Transverse colon (tissue), 4 donors: ENCODE measurements around the gene PLCL2.

ENCODE experiments used
- POLR2AphosphoS5 ChIP-seq, 3 donors: sonication (generic); formaldehyde crosslinking; IDR thresholded peaks; one replicate each; pipeline ENCODE4 v1.6.1; 2016; ENCODE audit warnings: antibody characterized with exemption in 3 of 3
- TF ChIP-seq, protein P1 (sequence below), 5 experiments: fragments of 200-600 bp in 3 of 5; fragments of 450-650 bp in 2 of 5; sonication (generic) in 3 of 5; IDR thresholded peaks; 1 replicate in 2 of 5; 2 replicates in 3 of 5; pipeline ENCODE4 v1.5.1; 2016 to 2017; ENCODE audit warnings: antibody characterized with exemption in 5 of 5, inconsistent platforms in 3 of 5, mild to moderate bottlenecking in 2 of 5, moderate library complexity in 1 of 5

DNA sequence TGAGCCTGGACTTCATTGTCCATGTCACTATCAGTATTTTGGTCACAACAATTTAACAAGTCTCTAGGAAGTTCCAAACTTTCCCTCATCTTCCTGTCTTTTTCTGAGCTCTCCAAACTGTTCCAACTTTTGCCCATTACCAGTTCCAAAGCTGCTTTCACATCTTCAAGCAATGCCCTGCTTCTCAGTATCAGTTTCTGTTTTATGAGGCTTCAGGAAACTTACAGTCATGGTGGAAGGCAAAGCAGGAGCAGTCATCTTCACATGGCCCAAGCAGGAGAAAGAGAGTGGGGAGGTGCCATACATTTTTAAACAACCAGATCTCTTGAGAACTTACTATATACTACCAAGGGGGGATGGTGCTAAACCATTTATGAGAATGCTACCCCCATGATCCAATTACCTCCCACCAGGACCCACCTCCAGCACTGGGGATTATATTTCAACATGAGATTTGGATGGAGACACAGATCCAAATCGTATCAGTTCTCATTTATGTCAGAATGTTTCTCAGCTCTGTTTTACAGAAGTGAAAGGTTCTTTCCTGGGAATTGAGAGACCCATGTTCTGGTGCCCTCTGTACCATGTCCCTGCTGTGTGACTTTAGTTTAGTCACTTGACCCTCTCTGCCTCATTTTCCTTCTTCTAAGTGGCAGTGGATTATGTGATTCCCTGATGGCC, 169.7 kb downstream of the PLCL2 start:
- TF ChIP-seq, protein P1, sequence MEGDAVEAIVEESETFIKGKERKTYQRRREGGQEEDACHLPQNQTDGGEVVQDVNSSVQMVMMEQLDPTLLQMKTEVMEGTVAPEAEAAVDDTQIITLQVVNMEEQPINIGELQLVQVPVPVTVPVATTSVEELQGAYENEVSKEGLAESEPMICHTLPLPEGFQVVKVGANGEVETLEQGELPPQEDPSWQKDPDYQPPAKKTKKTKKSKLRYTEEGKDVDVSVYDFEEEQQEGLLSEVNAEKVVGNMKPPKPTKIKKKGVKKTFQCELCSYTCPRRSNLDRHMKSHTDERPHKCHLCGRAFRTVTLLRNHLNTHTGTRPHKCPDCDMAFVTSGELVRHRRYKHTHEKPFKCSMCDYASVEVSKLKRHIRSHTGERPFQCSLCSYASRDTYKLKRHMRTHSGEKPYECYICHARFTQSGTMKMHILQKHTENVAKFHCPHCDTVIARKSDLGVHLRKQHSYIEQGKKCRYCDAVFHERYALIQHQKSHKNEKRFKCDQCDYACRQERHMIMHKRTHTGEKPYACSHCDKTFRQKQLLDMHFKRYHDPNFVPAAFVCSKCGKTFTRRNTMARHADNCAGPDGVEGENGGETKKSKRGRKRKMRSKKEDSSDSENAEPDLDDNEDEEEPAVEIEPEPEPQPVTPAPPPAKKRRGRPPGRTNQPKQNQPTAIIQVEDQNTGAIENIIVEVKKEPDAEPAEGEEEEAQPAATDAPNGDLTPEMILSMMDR (IDR thresholded peaks at IDR 0.05), result no peak
- TF ChIP-seq POLR2AphosphoS5 (IDR thresholded peaks at IDR 0.05), result no peak
